ENCODE data around the gene DHRS1. TPM values are rescaled to one million over a fixed set of nuclear protein-coding genes. Genes with fewer than 3 reads are reported as not detected.

DHRS1 gene
- total RNA-seq, 2 donors from 2014 or later, result 14.0 to 17.9 TPM

DNA sequence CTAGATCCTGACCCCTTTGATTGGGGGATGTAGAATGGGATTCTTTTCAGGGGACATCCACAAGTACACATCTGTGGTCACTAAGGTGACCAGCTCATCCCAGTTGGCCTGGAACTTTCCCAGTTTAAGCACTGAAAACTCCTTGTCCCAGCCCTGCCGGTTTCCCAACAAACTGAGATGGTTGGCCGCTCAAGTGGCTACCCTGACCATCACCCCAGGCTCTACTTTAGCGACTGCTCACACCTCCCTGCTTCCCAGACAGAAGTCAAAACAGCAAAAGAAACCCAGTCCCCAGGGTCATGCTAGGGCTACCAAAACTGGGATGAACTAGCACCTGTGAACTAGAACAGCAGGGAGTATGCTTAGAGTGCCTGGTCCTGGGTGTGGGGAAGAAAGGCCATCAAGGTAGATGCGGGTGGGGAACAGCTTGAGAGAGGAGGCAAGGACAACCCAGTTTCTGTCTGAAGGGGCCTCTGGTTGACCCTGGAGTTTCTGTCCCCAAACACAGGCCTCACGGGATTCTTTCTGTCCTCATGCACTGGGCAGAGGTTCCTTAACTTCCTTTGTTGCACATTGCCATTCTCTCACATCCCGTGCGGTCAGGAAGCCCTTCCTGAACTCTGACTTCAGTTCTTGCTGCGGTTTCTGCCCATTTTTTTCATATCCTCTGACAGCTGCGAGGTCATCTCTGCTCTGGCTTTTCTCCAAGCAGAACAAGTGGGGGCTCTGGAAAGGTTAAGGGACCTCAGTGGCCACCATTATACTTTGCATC lies 13.3 kb upstream of the DHRS1 start:
- DNase-seq (ENCODE audit: low spot score), result no peak
- intact Hi-C loops (cut with DNase I), result no loop called here

GRCh38 chr14:24311837-24312615 lies 12.4 kb upstream of the DHRS1 start:
- DNase-seq (ENCODE audit: low spot score), result no peak
- intact Hi-C loops (cut with DNase I), result no loop called here

DNA sequence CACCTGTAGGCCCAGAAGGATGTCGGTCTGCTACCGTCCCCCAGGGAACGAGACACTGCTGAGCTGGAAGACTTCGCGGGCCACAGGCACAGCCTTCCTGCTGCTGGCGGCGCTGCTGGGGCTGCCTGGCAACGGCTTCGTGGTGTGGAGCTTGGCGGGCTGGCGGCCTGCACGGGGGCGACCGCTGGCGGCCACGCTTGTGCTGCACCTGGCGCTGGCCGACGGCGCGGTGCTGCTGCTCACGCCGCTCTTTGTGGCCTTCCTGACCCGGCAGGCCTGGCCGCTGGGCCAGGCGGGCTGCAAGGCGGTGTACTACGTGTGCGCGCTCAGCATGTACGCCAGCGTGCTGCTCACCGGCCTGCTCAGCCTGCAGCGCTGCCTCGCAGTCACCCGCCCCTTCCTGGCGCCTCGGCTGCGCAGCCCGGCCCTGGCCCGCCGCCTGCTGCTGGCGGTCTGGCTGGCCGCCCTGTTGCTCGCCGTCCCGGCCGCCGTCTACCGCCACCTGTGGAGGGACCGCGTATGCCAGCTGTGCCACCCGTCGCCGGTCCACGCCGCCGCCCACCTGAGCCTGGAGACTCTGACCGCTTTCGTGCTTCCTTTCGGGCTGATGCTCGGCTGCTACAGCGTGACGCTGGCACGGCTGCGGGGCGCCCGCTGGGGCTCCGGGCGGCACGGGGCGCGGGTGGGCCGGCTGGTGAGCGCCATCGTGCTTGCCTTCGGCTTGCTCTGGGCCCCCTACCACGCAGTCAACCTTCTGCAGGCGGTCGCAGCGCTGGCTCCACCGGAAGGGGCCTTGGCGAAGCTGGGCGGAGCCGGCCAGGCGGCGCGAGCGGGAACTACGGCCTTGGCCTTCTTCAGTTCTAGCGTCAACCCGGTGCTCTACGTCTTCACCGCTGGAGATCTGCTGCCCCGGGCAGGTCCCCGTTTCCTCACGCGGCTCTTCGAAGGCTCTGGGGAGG lies 11.3 kb upstream of the DHRS1 start, which contains the start of gene LTB4R:
TSS of gene LTB4R (plus strand) at position 857 of the 959 bp plus-strand sequence. CDS start 4,150 bp downstream, outside the sequence.
- intact Hi-C loops (cut with DNase I), result no loop called here
- DNase-seq (ENCODE audit: low spot score), result peak; percentile 92

DNA sequence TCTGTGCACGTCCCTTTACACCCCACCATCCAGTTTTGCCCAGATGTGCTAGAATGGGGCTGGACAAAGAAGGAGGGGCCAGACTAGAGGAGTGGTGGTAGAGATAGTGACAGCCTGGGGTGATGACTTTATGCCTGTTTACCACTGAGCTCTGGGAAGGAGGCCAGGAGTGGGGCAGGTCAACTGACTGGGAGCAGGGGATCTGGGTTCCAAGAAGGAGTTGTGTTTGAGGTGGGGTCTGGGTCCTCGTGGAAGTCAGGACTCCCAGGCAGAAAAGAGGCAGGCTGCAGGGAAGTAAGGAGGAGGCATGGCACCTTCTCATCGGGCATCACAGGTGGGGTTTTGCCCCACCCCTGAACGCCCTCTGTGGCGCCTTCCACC lies 10.7 kb upstream of the DHRS1 start:
- intact Hi-C loops (cut with DNase I), result no loop called here
- no peak for DNase-seq (ENCODE audit: low spot score)

GRCh38 chr14:24309538-24310264 lies 10.1 kb upstream of the DHRS1 start, which contains the start of gene LTB4R2:
Gene LTB4R2, plus strand, starts transcription at chr14:24310140. Its CDS starts 525 bp downstream, at chr14:24310665.
- intact Hi-C loops (cut with DNase I), result loop anchor here in 1 of 2 donors (10.0 kb wide), 1 partner anchor 55 kb away; no protein-coding TSS in a partner anchor
- no peak for DNase-seq (ENCODE audit: low spot score)

GRCh38 chr14:24308342-24309124 lies 9.0 kb upstream of the DHRS1 start:
- DNase-seq (ENCODE audit: low spot score), result no peak
- intact Hi-C loops (cut with DNase I), result loop anchor here in 1 of 2 donors (10.0 kb wide), 1 partner anchor 54 kb away; no protein-coding TSS in a partner anchor

- intact Hi-C loops (cut with DNase I), result loop anchor here in 1 of 2 donors (10.0 kb wide), 1 partner anchor 53 kb away; no protein-coding TSS in a partner anchor
- DNase-seq (ENCODE audit: low spot score), result no peak
These were observed 8.2 kb upstream of the DHRS1 start, which contains the start of gene CIDEB for GRCh38 chr14:24307575-24308341. Gene CIDEB, minus strand, starts transcription at chr14:24307977. Its CDS starts 119 bp downstream, at chr14:24307858.

GRCh38 chr14:24307156-24307574 lies 7.6 kb upstream of the DHRS1 start:
- intact Hi-C loops (cut with DNase I), result loop anchor here in 1 of 2 donors (10.0 kb wide), 1 partner anchor 52 kb away; no protein-coding TSS in a partner anchor
- no peak for DNase-seq (ENCODE audit: low spot score)

DNA sequence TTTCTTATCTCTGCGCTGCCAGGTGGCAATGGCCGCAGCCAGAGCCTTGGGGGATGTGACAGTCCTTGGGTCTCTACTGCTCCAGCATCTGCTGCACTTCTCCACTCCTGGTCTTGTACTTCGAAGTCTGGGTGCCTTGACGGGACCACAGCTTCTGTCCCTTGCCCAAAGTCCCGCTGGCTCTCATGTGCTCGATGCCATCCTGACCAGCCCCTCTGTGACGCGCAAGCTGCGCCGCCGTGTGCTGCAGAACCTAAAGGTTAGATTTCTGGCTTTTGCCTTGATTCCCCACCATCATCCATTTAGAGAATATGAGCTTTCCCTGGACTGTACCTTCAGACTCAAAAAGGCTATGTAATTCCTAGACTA lies 4.4 kb upstream of the DHRS1 start:
- intact Hi-C loops (cut with DNase I), result loop anchor here in 1 of 2 donors (10.0 kb wide), 1 partner anchor 49 kb away; no protein-coding TSS in a partner anchor
- DNase-seq (ENCODE audit: low spot score), result no peak

DNA sequence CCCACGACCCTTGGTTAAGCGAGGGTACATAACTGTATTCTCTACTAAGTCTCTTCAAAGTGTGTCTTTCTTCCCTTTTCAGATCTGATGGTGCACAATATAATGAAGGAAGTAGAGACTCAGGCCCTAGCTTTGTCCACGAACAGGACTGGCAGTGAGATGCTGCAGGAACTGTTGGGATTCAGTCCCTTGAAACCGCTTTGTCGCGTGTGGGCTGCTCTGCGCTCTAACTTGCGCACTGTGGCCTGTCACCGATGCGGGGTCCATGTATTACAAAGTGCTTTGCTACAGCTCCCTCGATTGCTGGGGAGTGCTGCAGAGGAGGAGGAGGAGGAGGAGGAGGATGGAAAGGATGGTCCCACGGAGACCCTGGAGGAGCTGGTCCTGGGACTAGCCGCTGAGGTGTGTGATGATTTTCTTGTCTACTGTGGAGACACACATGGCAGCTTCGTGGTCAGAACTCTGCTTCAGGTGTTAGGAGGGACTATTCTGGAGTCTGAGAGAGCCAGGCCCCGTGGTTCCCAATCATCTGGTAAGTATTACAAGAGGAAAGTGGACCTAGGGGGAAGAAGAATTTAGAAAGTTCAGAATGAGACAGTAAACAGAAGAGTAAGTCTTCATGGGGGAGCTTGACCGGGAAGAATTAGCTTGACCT lies 873 bp upstream of the DHRS1 start:
- DNase-seq (ENCODE audit: low spot score), result no peak
- intact Hi-C loops (cut with DNase I), result loop anchor here in 1 of 2 donors (10.0 kb wide), 1 partner anchor 46 kb away; no protein-coding TSS in a partner anchor

DNA sequence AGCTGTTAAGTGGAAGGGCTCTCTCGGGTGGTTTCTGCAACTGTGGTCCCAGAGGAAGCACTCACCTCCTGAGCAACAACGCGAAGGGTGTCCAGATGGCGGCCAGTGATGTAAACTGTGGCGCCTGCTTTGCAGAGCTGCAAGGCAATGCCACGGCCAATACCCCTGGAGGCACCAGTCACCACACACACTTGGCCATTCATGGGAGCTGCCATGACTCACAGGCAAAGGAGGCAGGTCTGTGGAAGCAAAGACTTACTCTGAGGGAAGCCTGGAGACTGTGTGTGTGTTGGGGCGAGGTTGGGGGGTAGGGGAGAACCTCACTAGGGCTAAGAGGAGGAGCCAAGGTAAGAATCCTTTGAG lies 707 bp downstream of the DHRS1 start:
- intact Hi-C loops (cut with DNase I), result no loop called here
- DNase-seq (ENCODE audit: low spot score), result no peak

DNA sequence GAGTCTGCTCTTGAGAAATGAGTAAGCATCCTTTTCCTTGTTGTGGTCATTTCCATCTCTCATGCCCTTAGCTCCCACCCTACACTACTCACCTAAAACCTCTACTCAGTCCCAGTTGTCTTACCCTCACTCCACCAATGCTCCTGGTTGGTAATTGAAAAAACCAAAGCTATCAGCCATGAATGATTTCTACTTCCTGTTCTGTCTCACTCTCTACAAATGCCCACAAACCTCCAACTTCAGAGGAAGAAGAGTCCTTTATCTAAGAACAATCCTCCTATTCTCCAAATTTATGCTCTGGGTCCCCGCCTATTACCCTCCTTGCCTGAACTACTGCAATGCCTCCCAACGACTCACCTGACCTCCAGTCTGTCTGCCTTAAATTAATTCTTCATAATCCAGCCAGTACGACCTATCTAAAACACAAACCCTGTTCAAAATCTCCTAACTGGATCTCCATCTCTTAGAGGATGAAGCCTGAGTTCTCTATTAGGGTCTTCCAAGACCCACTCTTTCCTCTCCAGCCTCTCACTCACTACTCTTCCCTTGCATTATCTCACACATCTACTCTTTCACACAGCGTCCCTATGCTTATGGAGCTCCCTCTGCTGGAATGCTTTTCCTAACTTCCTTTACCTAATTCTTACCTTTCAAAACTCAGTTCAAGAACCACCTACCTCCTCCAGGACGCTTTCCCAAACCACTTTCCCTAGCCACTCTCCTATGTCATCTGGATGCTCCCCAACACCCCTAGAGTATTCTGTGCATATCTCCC lies 2.2 kb downstream of the DHRS1 start:
- intact Hi-C loops (cut with DNase I), result loop anchor here in 1 of 2 donors (2.0 kb wide), 1 partner anchor 55 kb away; the partner anchor contains the start of gene TINF2
- no peak for DNase-seq (ENCODE audit: low spot score)

- no peak for DNase-seq (ENCODE audit: low spot score)
- intact Hi-C loops (cut with DNase I), result loop anchor here in 1 of 2 donors (2.0 kb wide), 1 partner anchor 54 kb away; the partner anchor contains the start of gene TINF2
These were observed 3.0 kb downstream of the DHRS1 start for GRCh38 chr14:24296341-24297157.

GRCh38 chr14:24293525-24293924 lies 6.1 kb downstream of the DHRS1 start:
- intact Hi-C loops (cut with DNase I), result no loop called here

More at GRCh38 chr14:24293525-24293924, 6.1 kb downstream of the DHRS1 start:
- DNase-seq (ENCODE audit: low spot score), result no peak
